ENCODE data around the gene UNC5C. TPM values are rescaled to one million over a fixed set of nuclear protein-coding genes. Genes with fewer than 3 reads are reported as not detected.
"Not testable (repeated sequence)": the region's sequence is repeated elsewhere in the genome, so short reads cannot be mapped to it uniquely, and the experiment has no call there.

UNC5C gene
- total and polyA plus RNA-seq, 5 donors from 2014 or later, result 0.01 to 0.13 TPM; not detected in 3

- Mint-ChIP-seq H3K36me3 (no peaks in the 10 kb centered on the region), H3K4me1 (no peaks in the 10 kb centered on the region), H3K27me3 (peaks cover 4% of the 10 kb centered on the region), H3K9me3 (peaks cover 0 to 5% (median 2%) of the 10 kb centered on the region in 7 donors), H3K4me3 (no peak overlapping the region), H3K27ac (no peak overlapping the region)
- Histone ChIP-seq H3K9me3 (ENCODE audit: control insufficient read depth in 2 of 2, low read length in 2 of 2) (no peaks in the 10 kb centered on the region), H3K36me3 (ENCODE audit: control insufficient read depth, insufficient read depth, low read length) (no peaks in the 10 kb centered on the region), H3K27ac (ENCODE audit: insufficient read depth, low read length, poor library complexity, severe bottlenecking) (no peak overlapping the region), H3K4me1 (ENCODE audit: control insufficient read depth, insufficient read depth, low read length, poor library complexity, severe bottlenecking) (no peaks in the 10 kb centered on the region), H3K4me3 (ENCODE audit: low read depth, low read length) (no peak overlapping the region), H3K27me3 (ENCODE audit: control insufficient read depth, insufficient read depth, low read length) (no peaks in the 10 kb centered on the region)
- ATAC-seq (ENCODE audit: low read depth in 2 of 2), result no peak
- DNase-seq, result no peak
Observed at GRCh38 chr4:95141361-95141760, 407.4 kb downstream of the UNC5C start.

- H3K27ac ChIP-seq (ENCODE audit: insufficient read depth, low read length, poor library complexity, severe bottlenecking), result not testable (repeated sequence)
Observed at GRCh38 chr4:95139424-95139823, 409.3 kb downstream of the UNC5C start.

GRCh38 chr4:95134016-95134415 is 414.8 kb downstream of the UNC5C start:
- not testable (repeated sequence) for H3K27ac ChIP-seq (ENCODE audit: insufficient read depth, low read length, poor library complexity, severe bottlenecking); H3K4me3 ChIP-seq (ENCODE audit: low read depth, low read length); H3K36me3 Mint-ChIP-seq; H3K9me3 Mint-ChIP-seq; H3K4me1 ChIP-seq (ENCODE audit: control insufficient read depth, insufficient read depth, low read length, poor library complexity, severe bottlenecking); H3K27me3 Mint-ChIP-seq; H3K27ac Mint-ChIP-seq; ATAC-seq (ENCODE audit: low read depth in 2 of 2); H3K4me3 Mint-ChIP-seq; H3K36me3 ChIP-seq (ENCODE audit: control insufficient read depth, insufficient read depth, low read length); DNase-seq; H3K27me3 ChIP-seq (ENCODE audit: control insufficient read depth, insufficient read depth, low read length); H3K4me1 Mint-ChIP-seq; H3K9me3 ChIP-seq (ENCODE audit: control insufficient read depth in 2 of 2, low read length in 2 of 2)

More at GRCh38 chr4:95139424-95139823, 409.3 kb downstream of the UNC5C start:
- ATAC-seq (ENCODE audit: low read depth in 2 of 2); H3K36me3 ChIP-seq (ENCODE audit: control insufficient read depth, insufficient read depth, low read length); H3K4me3 Mint-ChIP-seq; H3K9me3 ChIP-seq (ENCODE audit: control insufficient read depth in 2 of 2, low read length in 2 of 2); H3K27me3 ChIP-seq (ENCODE audit: control insufficient read depth, insufficient read depth, low read length); H3K4me1 Mint-ChIP-seq; H3K27me3 Mint-ChIP-seq; H3K4me3 ChIP-seq (ENCODE audit: low read depth, low read length); H3K36me3 Mint-ChIP-seq; H3K27ac Mint-ChIP-seq; H3K9me3 Mint-ChIP-seq; H3K4me1 ChIP-seq (ENCODE audit: control insufficient read depth, insufficient read depth, low read length, poor library complexity, severe bottlenecking): not testable (repeated sequence)
- peak in 1 of 3 donors; percentile 30 for DNase-seq

GRCh38 chr4:95129821-95130311 is 418.9 kb downstream of the UNC5C start:
- no peak for DNase-seq

GRCh38 chr4:95129031-95129430 is 419.7 kb downstream of the UNC5C start:
- Mint-ChIP-seq H3K36me3 (no peaks in the 10 kb centered on the region), H3K4me1 (no peaks in the 10 kb centered on the region), H3K9me3 (peaks cover 0 to 1% (median 0%) of the 10 kb centered on the region in 7 donors), H3K27ac (no peak overlapping the region), H3K27me3 (peaks cover 5% of the 10 kb centered on the region), H3K4me3 (peak overlapping the region in 1 of 4 donors; percentile 21)
- Histone ChIP-seq H3K27me3 (ENCODE audit: control insufficient read depth, insufficient read depth, low read length) (no peaks in the 10 kb centered on the region), H3K4me1 (ENCODE audit: control insufficient read depth, insufficient read depth, low read length, poor library complexity, severe bottlenecking) (no peaks in the 10 kb centered on the region), H3K36me3 (ENCODE audit: control insufficient read depth, insufficient read depth, low read length) (no peaks in the 10 kb centered on the region), H3K4me3 (ENCODE audit: low read depth, low read length) (no peak overlapping the region), H3K9me3 (ENCODE audit: control insufficient read depth in 2 of 2, low read length in 2 of 2) (no peaks in the 10 kb centered on the region), H3K27ac (ENCODE audit: insufficient read depth, low read length, poor library complexity, severe bottlenecking) (no peak overlapping the region)
- ATAC-seq (ENCODE audit: low read depth in 2 of 2) (no peak), DNase-seq (no peak)

More at GRCh38 chr4:95129821-95130311, 418.9 kb downstream of the UNC5C start:
- Mint-ChIP-seq H3K36me3 (no peaks in the 10 kb centered on the region), H3K27me3 (peaks cover 5% of the 10 kb centered on the region), H3K4me3 (no peak overlapping the region), H3K4me1 (no peaks in the 10 kb centered on the region), H3K9me3 (peaks cover 0 to 5% (median 0%) of the 10 kb centered on the region in 7 donors), H3K27ac (peak overlapping the region in 1 of 3 donors; percentile 5)
- Histone ChIP-seq H3K4me3 (ENCODE audit: low read depth, low read length) (no peak overlapping the region), H3K4me1 (ENCODE audit: control insufficient read depth, insufficient read depth, low read length, poor library complexity, severe bottlenecking) (no peaks in the 10 kb centered on the region), H3K27ac (ENCODE audit: insufficient read depth, low read length, poor library complexity, severe bottlenecking) (no peak overlapping the region), H3K9me3 (ENCODE audit: control insufficient read depth in 2 of 2, low read length in 2 of 2) (no peaks in the 10 kb centered on the region), H3K36me3 (ENCODE audit: control insufficient read depth, insufficient read depth, low read length) (no peaks in the 10 kb centered on the region), H3K27me3 (ENCODE audit: control insufficient read depth, insufficient read depth, low read length) (no peaks in the 10 kb centered on the region)
- ATAC-seq (ENCODE audit: low read depth in 2 of 2), result peak in 1 of 2 donors; percentile 24

- H3K27ac ChIP-seq (ENCODE audit: insufficient read depth, low read length, poor library complexity, severe bottlenecking), result no peak overlapping the region
- Mint-ChIP-seq H3K27ac (no peak overlapping the region), H3K9me3 (peaks cover 0 to 1% (median 0%) of the 10 kb centered on the region in 7 donors), H3K36me3 (no peaks in the 10 kb centered on the region), H3K27me3 (no peaks in the 10 kb centered on the region), H3K4me1 (no peaks in the 10 kb centered on the region), H3K4me3 (no peak overlapping the region)
- DNase-seq (peak in 1 of 3 donors; percentile 15), ATAC-seq (ENCODE audit: low read depth in 2 of 2) (no peak)
- H3K4me1 ChIP-seq (ENCODE audit: control insufficient read depth, insufficient read depth, low read length, poor library complexity, severe bottlenecking), result no peaks in the 10 kb centered on the region
- no peak overlapping the region for H3K4me3 ChIP-seq (ENCODE audit: low read depth, low read length)
- H3K9me3 ChIP-seq (ENCODE audit: control insufficient read depth in 2 of 2, low read length in 2 of 2), result no peaks in the 10 kb centered on the region
- no peaks in the 10 kb centered on the region for H3K36me3 ChIP-seq (ENCODE audit: control insufficient read depth, insufficient read depth, low read length)
- H3K27me3 ChIP-seq (ENCODE audit: control insufficient read depth, insufficient read depth, low read length), result no peaks in the 10 kb centered on the region
Observed at GRCh38 chr4:95124906-95125504, 423.8 kb downstream of the UNC5C start.

GRCh38 chr4:95122001-95122400 is 426.8 kb downstream of the UNC5C start:
- H3K27me3 Mint-ChIP-seq, result no peaks in the 10 kb centered on the region
- Histone ChIP-seq H3K36me3 (ENCODE audit: control insufficient read depth, insufficient read depth, low read length) (no peaks in the 10 kb centered on the region), H3K27me3 (ENCODE audit: control insufficient read depth, insufficient read depth, low read length) (no peaks in the 10 kb centered on the region), H3K4me1 (ENCODE audit: control insufficient read depth, insufficient read depth, low read length, poor library complexity, severe bottlenecking) (no peaks in the 10 kb centered on the region), H3K4me3 (ENCODE audit: low read depth, low read length) (no peak overlapping the region), H3K27ac (ENCODE audit: insufficient read depth, low read length, poor library complexity, severe bottlenecking) (no peak overlapping the region), H3K9me3 (ENCODE audit: control insufficient read depth in 2 of 2, low read length in 2 of 2) (no peaks in the 10 kb centered on the region)
- no peak overlapping the region for H3K4me3 Mint-ChIP-seq
- no peaks in the 10 kb centered on the region for H3K9me3 Mint-ChIP-seq
- ATAC-seq (ENCODE audit: low read depth in 2 of 2), result no peak
- H3K4me1 Mint-ChIP-seq, result no peaks in the 10 kb centered on the region
- DNase-seq, result no peak
- no peak overlapping the region for H3K27ac Mint-ChIP-seq
- H3K36me3 Mint-ChIP-seq, result no peaks in the 10 kb centered on the region

- Histone ChIP-seq H3K27ac (ENCODE audit: insufficient read depth, low read length, poor library complexity, severe bottlenecking) (no peak overlapping the region), H3K27me3 (ENCODE audit: control insufficient read depth, insufficient read depth, low read length) (no peaks in the 10 kb centered on the region), H3K4me3 (ENCODE audit: low read depth, low read length) (no peak overlapping the region), H3K36me3 (ENCODE audit: control insufficient read depth, insufficient read depth, low read length) (no peaks in the 10 kb centered on the region), H3K9me3 (ENCODE audit: control insufficient read depth in 2 of 2, low read length in 2 of 2) (no peaks in the 10 kb centered on the region), H3K4me1 (ENCODE audit: control insufficient read depth, insufficient read depth, low read length, poor library complexity, severe bottlenecking) (no peaks in the 10 kb centered on the region)
- H3K4me1 Mint-ChIP-seq, result no peaks in the 10 kb centered on the region
- no peak overlapping the region for H3K4me3 Mint-ChIP-seq
- DNase-seq (no peak), ATAC-seq (ENCODE audit: low read depth in 2 of 2) (no peak)
- H3K27me3 Mint-ChIP-seq, result no peaks in the 10 kb centered on the region
- no peak overlapping the region for H3K27ac Mint-ChIP-seq
- H3K9me3 Mint-ChIP-seq, result no peaks in the 10 kb centered on the region
- no peaks in the 10 kb centered on the region for H3K36me3 Mint-ChIP-seq
Observed at GRCh38 chr4:95120456-95120855, 428.3 kb downstream of the UNC5C start.
